Endothelial cell of umbilical vein (primary cell): ENCODE data around the gene GC. TPM values are rescaled to one million over a fixed set of nuclear protein-coding genes. Genes with fewer than 3 reads are reported as not detected.

Experiments used
- BruUV-seq: library from RNA; stranded (reverse); fragments of 400-500 nt; replicated peaks from 2 replicates; lab custom pipeline; 2021; lab: Mats Ljungman, UMichigan
- CTCF ChIA-PET: fragments of 300-600, 350-600 bp; sonication (Branson Sonifier 250); formaldehyde crosslinking; loops from one replicate; lab custom pipeline; 2021; ENCODE audit warnings: antibody characterized with exemption, inconsistent platforms; lab: Charles Lee
- POLR2A ChIA-PET: fragments of 300-600, 350-600 bp; sonication (Branson Sonifier 250); formaldehyde crosslinking; loops from one replicate; lab custom pipeline; 2021; ENCODE audit warnings: antibody characterized with exemption, inconsistent platforms; lab: Charles Lee
- DNase-seq: peaks from one replicate; pipeline ENCODE4 v3.0.0-alpha.2; 2011; ENCODE audit warnings: low read depth, low spot score
- FAIRE-seq: peaks from 2 replicates; lab custom pipeline; 2011; peaks lifted over from hg19 to GRCh38; lab: Jason Lieb, UNC
- H2AFZ ChIP-seq: 2 replicates; pipeline ENCODE4 v1.6.0; 2012; ENCODE audit warnings: low read depth, low read length, control low read depth, inconsistent platforms
- H3K27ac ChIP-seq: 2 replicates; pipeline ENCODE4 v1.5.1; 2011; ENCODE audit warnings: low read depth, mild to moderate bottlenecking, control low read depth, low read length, moderate library complexity; ENCODE audit not compliant: insufficient read depth
- H3K27me3 ChIP-seq, 2 experiments: 2 replicates each; pipeline versions ENCODE4 v1.6.0 to v1.6.1; 2011; ENCODE audit warnings: low read length in 2 of 2, mixed read lengths in 1 of 2; ENCODE audit not compliant: control insufficient read depth in 2 of 2, insufficient read depth in 2 of 2
- H3K36me3 ChIP-seq, 2 experiments: 2 replicates in 1 of 2; 3 replicates in 1 of 2; pipeline ENCODE4 v1.5.1; 2011; ENCODE audit warnings: low read length in 2 of 2, mild to moderate bottlenecking in 1 of 2, moderate library complexity in 1 of 2; ENCODE audit not compliant: control insufficient read depth in 2 of 2, insufficient read depth in 2 of 2; ENCODE audit errors: extremely low read depth in 1 of 2
- H3K4me1 ChIP-seq: 3 replicates; pipeline ENCODE4 v1.5.1; 2011; ENCODE audit warnings: mild to moderate bottlenecking, low read length; ENCODE audit not compliant: control insufficient read depth, insufficient read depth; ENCODE audit errors: extremely low read depth
- H3K4me2 ChIP-seq: 2 replicates; pipeline ENCODE4 v1.6.1; 2011; ENCODE audit warnings: low read length, control low read depth, mixed read lengths; ENCODE audit not compliant: insufficient read depth
- H3K4me3 ChIP-seq, 3 experiments: fragments of 200-600 bp in 1 of 3; sonication (generic), shearing (Covaris generic) in 1 of 3; replicated peaks in 1 of 3; 2 replicates each; pipeline ENCODE4 v1.5.1; 2011 to 2016; ENCODE audit warnings: control low read depth in 3 of 3, low read length in 3 of 3, mild to moderate bottlenecking in 2 of 3, inconsistent platforms in 1 of 3, low read depth in 1 of 3, moderate library complexity in 1 of 3; ENCODE audit not compliant: insufficient read depth in 1 of 3
- H3K79me2 ChIP-seq: 2 replicates; pipeline ENCODE4 v1.6.0; 2012; ENCODE audit warnings: low read length, inconsistent platforms; ENCODE audit not compliant: control insufficient read depth, insufficient read depth
- H3K9ac ChIP-seq: replicated peaks from 2 replicates; pipeline ENCODE3; 2011; ENCODE audit warnings: low read length, control low read depth; ENCODE audit not compliant: insufficient read depth; ENCODE audit errors: extremely low read depth
- H3K9me1 ChIP-seq: replicated peaks from 3 replicates; pipeline ENCODE4 v1.6.0; 2011; ENCODE audit warnings: mild to moderate bottlenecking, low read length; ENCODE audit not compliant: control insufficient read depth, insufficient read depth; ENCODE audit errors: extremely low read depth
- H3K9me3 ChIP-seq: replicated peaks from 2 replicates; pipeline ENCODE4 v1.5.1; 2012; ENCODE audit warnings: low read length, inconsistent platforms; ENCODE audit not compliant: control insufficient read depth, insufficient read depth
- H4K20me1 ChIP-seq: replicated peaks from 2 replicates; pipeline ENCODE3; 2011; ENCODE audit warnings: mild to moderate bottlenecking, low read length; ENCODE audit not compliant: control insufficient read depth, insufficient read depth; ENCODE audit errors: extremely low read depth
- EZH2 ChIP-seq: IDR thresholded peaks from 2 replicates; pipeline ENCODE4 v1.6.1; 2012; ENCODE audit warnings: borderline replicate concordance, low read depth, mild to moderate bottlenecking, moderate library complexity, low read length, inconsistent platforms; ENCODE audit not compliant: severe bottlenecking
- FOS ChIP-seq: IDR thresholded peaks from 2 replicates; pipeline ENCODE4 v1.6.1; 2011; ENCODE audit warnings: mild to moderate bottlenecking, low read length, moderate library complexity, borderline replicate concordance; ENCODE audit not compliant: insufficient read depth
- GATA2 ChIP-seq: IDR thresholded peaks from 2 replicates; pipeline ENCODE4 v1.7.0; 2011; ENCODE audit warnings: low read depth, mild to moderate bottlenecking, moderate library complexity, mixed read lengths, low read length; ENCODE audit not compliant: insufficient read length, insufficient read depth
- JUN ChIP-seq: IDR thresholded peaks from 2 replicates; pipeline ENCODE4 v1.6.1; 2011; ENCODE audit warnings: borderline replicate concordance, low read depth; ENCODE audit not compliant: insufficient read length, insufficient read depth
- MAX ChIP-seq: IDR thresholded peaks from 2 replicates; pipeline ENCODE4 v1.6.1; 2011; ENCODE audit not compliant: insufficient read depth, insufficient read length
- MYC ChIP-seq: IDR thresholded peaks from one replicate; pipeline ENCODE4 v1.6.1; 2011; ENCODE audit warnings: mild to moderate bottlenecking, low read depth, low read length
- POLR2A ChIP-seq: IDR thresholded peaks from 2 replicates; pipeline ENCODE4 v1.6.1; 2012; ENCODE audit warnings: low read depth, mild to moderate bottlenecking, control low read depth, low read length
- POLR2AphosphoS5 ChIP-seq: IDR thresholded peaks from 2 replicates; pipeline ENCODE4 v1.6.1; 2012; ENCODE audit warnings: low read depth, mild to moderate bottlenecking, control low read depth, low read length, moderate library complexity; ENCODE audit not compliant: insufficient read depth
- dilution Hi-C: fragments of 300-500 bp; cut with MboI; formaldehyde crosslinking; loops from one replicate; pipeline ENCODE4 v1.15.0; 2019; ENCODE audit warnings: low sequenced_read_pairs; ENCODE audit not compliant: extremely low pct_ligation_motif_present
- intact Hi-C: fragments of 100-400 bp; cut with micrococcal nuclease; formaldehyde crosslinking; loops from one replicate; pipeline ENCODE4 v1.10.0; 2022
- polyA plus RNA-seq, 4 experiments: library from polyadenylated mRNA; depleted of rRNA in 3 of 4; stranded (reverse) in 3 of 4; unstranded in 1 of 4; fragments of >200 nt; gene quantifications; 2 replicates each; pipeline versions ENCODE4 v1.2.1 to v1.2.3, GENCODE V29; 2011 to 2012; ENCODE audit warnings: missing spikeins in 1 of 4
- total RNA-seq: library from RNA; stranded (reverse); gene quantifications from 2 replicates; pipeline ENCODE4 v1.2.3, GENCODE V29; 2021
- TF ChIP-seq, protein P1 (sequence below), 2 donors: IDR thresholded peaks; 1 replicate in 1 of 2; 2 replicates in 1 of 2; pipeline ENCODE4 v1.5.1; 2011; ENCODE audit warnings: low read length in 2 of 2, mild to moderate bottlenecking in 2 of 2, moderate library complexity in 2 of 2, control low read depth in 1 of 2, inconsistent platforms in 1 of 2, low read depth in 1 of 2; ENCODE audit not compliant: insufficient read depth in 1 of 2; ENCODE audit errors: extremely low read depth in 1 of 2

The GC gene
- total and polyA plus RNA-seq, 2 donors (not counting 3 experiments of a cell fraction or from before 2014, with no cell fraction given): not detected

DNA sequence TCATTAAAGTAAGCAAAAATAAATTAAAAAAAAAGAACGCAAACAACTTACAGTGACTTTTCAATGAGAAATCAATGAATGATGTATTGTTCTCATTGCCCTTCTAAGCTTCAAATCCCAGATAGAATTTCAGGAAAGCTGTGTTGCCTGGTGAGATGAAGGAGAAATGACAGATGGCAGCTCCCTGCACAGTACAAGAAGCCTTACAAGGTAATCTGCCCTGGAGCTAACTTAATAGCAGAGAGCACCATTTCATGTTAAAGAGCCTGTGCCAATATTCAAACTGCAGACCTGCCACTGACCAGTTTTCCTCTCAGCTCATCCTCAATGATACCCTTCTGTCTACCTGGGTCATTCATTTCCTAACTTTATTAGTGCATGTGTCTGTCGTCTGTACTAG, 54.0 kb downstream of the GC start:
- Histone ChIP-seq H3K36me3 (no peaks in the 10 kb centered on the region), H3K4me2 (no peak overlapping the region), H3K4me3 (no peak overlapping the region), H2AFZ (no peak overlapping the region), H3K9me1 (no peaks in the 10 kb centered on the region), H3K9me3 (no peaks in the 10 kb centered on the region), H4K20me1 (no peaks in the 10 kb centered on the region), H3K27me3 (no peaks in the 10 kb centered on the region), H3K4me1 (no peaks in the 10 kb centered on the region), H3K27ac (no peak overlapping the region), H3K79me2 (no peaks in the 10 kb centered on the region), H3K9ac (no peak overlapping the region)
- no TSS peak for BruUV-seq
- DNase-seq (no peak), FAIRE-seq (no peak)
- TF ChIP-seq POLR2AphosphoS5 (no peak), EZH2 (no peak), FOS (no peak), GATA2 (no peak), POLR2A (no peak), MYC (no peak), JUN (no peak), MAX (no peak)
- TF ChIP-seq, protein P1, sequence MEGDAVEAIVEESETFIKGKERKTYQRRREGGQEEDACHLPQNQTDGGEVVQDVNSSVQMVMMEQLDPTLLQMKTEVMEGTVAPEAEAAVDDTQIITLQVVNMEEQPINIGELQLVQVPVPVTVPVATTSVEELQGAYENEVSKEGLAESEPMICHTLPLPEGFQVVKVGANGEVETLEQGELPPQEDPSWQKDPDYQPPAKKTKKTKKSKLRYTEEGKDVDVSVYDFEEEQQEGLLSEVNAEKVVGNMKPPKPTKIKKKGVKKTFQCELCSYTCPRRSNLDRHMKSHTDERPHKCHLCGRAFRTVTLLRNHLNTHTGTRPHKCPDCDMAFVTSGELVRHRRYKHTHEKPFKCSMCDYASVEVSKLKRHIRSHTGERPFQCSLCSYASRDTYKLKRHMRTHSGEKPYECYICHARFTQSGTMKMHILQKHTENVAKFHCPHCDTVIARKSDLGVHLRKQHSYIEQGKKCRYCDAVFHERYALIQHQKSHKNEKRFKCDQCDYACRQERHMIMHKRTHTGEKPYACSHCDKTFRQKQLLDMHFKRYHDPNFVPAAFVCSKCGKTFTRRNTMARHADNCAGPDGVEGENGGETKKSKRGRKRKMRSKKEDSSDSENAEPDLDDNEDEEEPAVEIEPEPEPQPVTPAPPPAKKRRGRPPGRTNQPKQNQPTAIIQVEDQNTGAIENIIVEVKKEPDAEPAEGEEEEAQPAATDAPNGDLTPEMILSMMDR (IDR thresholded peaks at IDR 0.05; ENCODE audit: extremely low read depth in 1 of 2, insufficient read depth in 1 of 2, low read depth in 1 of 2, low read length in 2 of 2): no peak
- dilution Hi-C loops (no loop called here), intact Hi-C loops (loop anchor here (5.0 to 10.0 kb wide), 3 partner anchors 212 to 1285 kb away; no protein-coding TSS in a partner anchor)
- CTCF ChIA-PET: interaction anchor here (1.7 kb wide), 1 partner anchor 556 kb away, joined by 4 read pairs; no protein-coding TSS in a partner anchor
- POLR2A ChIA-PET: no interaction called here
